ENCODE data around the gene C9orf78.

DNA sequence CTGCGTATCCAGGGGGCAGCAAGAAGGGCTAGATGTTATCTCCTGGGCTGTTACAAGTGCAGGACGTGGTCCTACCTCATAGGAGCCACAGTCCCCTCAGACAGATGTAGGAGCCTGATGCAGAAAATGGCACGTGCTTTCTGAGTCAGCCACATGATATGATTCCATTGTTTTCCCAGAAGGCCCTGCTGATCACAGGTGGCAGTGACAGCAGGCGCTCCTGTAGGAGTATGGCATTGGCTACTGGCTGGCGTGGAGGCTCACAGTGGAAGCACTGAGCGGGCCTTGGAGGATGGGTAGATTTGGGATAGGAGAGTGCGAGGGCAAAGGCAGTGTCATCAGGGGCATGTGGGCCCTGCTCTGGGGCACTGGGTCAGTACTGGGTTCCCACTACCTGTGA is 22.1 kb upstream of the C9orf78 start:
- TF ChIP-seq TAF1 (IDR thresholded peaks at IDR 0.05; ENCODE audit: borderline replicate concordance, insufficient read depth, low read length) = no peak
- TF ChIP-seq, protein P1, sequence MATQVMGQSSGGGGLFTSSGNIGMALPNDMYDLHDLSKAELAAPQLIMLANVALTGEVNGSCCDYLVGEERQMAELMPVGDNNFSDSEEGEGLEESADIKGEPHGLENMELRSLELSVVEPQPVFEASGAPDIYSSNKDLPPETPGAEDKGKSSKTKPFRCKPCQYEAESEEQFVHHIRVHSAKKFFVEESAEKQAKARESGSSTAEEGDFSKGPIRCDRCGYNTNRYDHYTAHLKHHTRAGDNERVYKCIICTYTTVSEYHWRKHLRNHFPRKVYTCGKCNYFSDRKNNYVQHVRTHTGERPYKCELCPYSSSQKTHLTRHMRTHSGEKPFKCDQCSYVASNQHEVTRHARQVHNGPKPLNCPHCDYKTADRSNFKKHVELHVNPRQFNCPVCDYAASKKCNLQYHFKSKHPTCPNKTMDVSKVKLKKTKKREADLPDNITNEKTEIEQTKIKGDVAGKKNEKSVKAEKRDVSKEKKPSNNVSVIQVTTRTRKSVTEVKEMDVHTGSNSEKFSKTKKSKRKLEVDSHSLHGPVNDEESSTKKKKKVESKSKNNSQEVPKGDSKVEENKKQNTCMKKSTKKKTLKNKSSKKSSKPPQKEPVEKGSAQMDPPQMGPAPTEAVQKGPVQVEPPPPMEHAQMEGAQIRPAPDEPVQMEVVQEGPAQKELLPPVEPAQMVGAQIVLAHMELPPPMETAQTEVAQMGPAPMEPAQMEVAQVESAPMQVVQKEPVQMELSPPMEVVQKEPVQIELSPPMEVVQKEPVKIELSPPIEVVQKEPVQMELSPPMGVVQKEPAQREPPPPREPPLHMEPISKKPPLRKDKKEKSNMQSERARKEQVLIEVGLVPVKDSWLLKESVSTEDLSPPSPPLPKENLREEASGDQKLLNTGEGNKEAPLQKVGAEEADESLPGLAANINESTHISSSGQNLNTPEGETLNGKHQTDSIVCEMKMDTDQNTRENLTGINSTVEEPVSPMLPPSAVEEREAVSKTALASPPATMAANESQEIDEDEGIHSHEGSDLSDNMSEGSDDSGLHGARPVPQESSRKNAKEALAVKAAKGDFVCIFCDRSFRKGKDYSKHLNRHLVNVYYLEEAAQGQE (IDR thresholded peaks at IDR 0.05; ENCODE audit: insufficient read depth in 1 of 2, low read depth in 2 of 2, low read length in 2 of 2) = no peak

Data from PFSK-1 (cell line).